Prostate gland (tissue), 2 donors: ENCODE results near the gene SYPL2. TPM values are rescaled to one million over a fixed set of nuclear protein-coding genes. Genes with fewer than 3 reads are reported as not detected.
A peak's percentile ranks its signal among the peaks of the same experiment; 100 is the strongest.

Source experiments
- DNase-seq: peaks from one replicate; pipeline ENCODE4 v3.0.0-alpha.2; 2019; ENCODE audit warnings: low spot score
- H3K27ac ChIP-seq, 2 donors: fragments of 200-600 bp; sonication (generic); 2 replicates each; pipeline ENCODE4 v1.5.1; 2017 to 2019
- H3K27me3 ChIP-seq: fragments of 200-600 bp; sonication (generic); replicated peaks from 2 replicates; pipeline ENCODE4 v1.5.1; 2019; ENCODE audit not compliant: insufficient read depth
- H3K36me3 ChIP-seq, 2 donors: fragments of 200-600 bp; sonication (generic); 1 replicate in 1 of 2; 2 replicates in 1 of 2; pipeline versions ENCODE4 v1.5.1 to v1.8.1; 2017 to 2019
- H3K4me1 ChIP-seq: fragments of 200-600 bp; sonication (generic); replicated peaks from 2 replicates; pipeline ENCODE4 v1.5.1; 2019
- H3K4me3 ChIP-seq, 2 donors: fragments of 200-600 bp; sonication (generic); 2 replicates each; pipeline ENCODE4 v1.5.1; 2017 to 2019
- H3K9me3 ChIP-seq: fragments of 200-600 bp; sonication (generic); 2 replicates; pipeline ENCODE4 v1.5.1; 2017
- POLR2A ChIP-seq: fragments of 450-650 bp; IDR thresholded peaks from one replicate; pipeline ENCODE4 v1.6.1; 2016; ENCODE audit warnings: antibody characterized with exemption, mild to moderate bottlenecking
- POLR2AphosphoS5 ChIP-seq: sonication (generic); formaldehyde crosslinking; IDR thresholded peaks from one replicate; pipeline ENCODE4 v1.6.1; 2017; ENCODE audit warnings: antibody characterized with exemption
- WGBS: methylation state at CpG from one replicate; pipeline ENCODE4 v1.1.5; 2018; 5-methylcytosine and 5-hydroxymethylcytosine counted together
- intact Hi-C: fragments of 100-400 bp; cut with DNase I; formaldehyde crosslinking; loops from one replicate; pipeline ENCODE4 v1.14.2; 2022
- total RNA-seq, 2 donors: library from RNA; depleted of rRNA; stranded (reverse); fragments of >200 nt; gene quantifications; one replicate each; pipeline ENCODE4 v1.1.0, GENCODE V29; 2016
- TF ChIP-seq, protein P1 (sequence below), 4 experiments: fragments of 200-600 bp in 2 of 4; fragments of 450-650 bp in 2 of 4; sonication (generic) in 2 of 4; IDR thresholded peaks; 1 replicate in 3 of 4; 2 replicates in 1 of 4; pipeline ENCODE4 v1.5.1; 2016 to 2019; ENCODE audit warnings: antibody characterized with exemption in 4 of 4, mild to moderate bottlenecking in 2 of 4, moderate library complexity in 2 of 4

SYPL2 gene
- total RNA-seq, 2 donors from 2014 or later = 1.3 to 48.1 TPM

DNA sequence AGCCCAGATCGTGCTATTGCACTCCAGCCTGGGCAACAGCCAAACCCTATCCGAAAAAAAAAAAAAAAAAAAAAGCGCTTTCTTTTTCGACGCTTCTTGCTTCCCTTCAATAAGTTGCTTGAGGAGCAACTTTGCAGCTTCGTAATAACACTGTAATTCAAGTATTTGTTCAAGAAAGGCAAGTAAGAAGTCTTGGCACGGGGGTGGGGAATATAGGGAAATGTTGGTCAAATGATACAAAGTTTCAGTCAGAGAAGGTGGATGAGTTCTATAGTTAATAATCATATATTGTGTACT is 39.2 kb upstream of the SYPL2 start:
- peak overlapping the region; percentile 74 to 84 for H3K4me3 ChIP-seq
- no peak for TF ChIP-seq POLR2AphosphoS5
- TF ChIP-seq, protein P1, sequence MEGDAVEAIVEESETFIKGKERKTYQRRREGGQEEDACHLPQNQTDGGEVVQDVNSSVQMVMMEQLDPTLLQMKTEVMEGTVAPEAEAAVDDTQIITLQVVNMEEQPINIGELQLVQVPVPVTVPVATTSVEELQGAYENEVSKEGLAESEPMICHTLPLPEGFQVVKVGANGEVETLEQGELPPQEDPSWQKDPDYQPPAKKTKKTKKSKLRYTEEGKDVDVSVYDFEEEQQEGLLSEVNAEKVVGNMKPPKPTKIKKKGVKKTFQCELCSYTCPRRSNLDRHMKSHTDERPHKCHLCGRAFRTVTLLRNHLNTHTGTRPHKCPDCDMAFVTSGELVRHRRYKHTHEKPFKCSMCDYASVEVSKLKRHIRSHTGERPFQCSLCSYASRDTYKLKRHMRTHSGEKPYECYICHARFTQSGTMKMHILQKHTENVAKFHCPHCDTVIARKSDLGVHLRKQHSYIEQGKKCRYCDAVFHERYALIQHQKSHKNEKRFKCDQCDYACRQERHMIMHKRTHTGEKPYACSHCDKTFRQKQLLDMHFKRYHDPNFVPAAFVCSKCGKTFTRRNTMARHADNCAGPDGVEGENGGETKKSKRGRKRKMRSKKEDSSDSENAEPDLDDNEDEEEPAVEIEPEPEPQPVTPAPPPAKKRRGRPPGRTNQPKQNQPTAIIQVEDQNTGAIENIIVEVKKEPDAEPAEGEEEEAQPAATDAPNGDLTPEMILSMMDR (IDR thresholded peaks at IDR 0.05) = no peak
- no peak for TF ChIP-seq POLR2A
- WGBS = 6% methylated on average over 7 of the region's 7 CpGs

DNA sequence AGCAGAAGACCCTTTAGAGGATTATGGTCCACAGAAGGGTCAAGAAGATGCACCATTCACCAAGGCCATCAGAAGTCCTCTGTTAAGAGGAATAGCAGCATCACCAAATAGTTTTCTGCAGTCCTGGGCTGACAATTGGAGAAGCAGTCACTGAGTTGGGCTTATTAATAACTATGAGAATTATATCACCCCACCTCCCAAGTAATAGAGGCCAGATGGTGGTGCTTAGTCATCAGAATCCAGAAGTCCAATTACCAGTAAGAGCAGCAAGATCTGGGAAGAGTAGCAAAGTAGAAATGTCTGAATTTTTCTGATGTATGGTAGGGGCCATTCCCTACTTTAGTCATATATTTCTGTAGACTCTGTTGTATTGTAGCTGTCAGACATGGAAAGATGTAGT is 34.0 kb upstream of the SYPL2 start:
- Histone ChIP-seq H3K36me3 (no peaks in the 10 kb centered on the region), H3K9me3 (no peaks in the 10 kb centered on the region), H3K27me3 (no peaks in the 10 kb centered on the region), H3K4me1 (no peaks in the 10 kb centered on the region), H3K4me3 (no peak overlapping the region), H3K27ac (no peak overlapping the region)
- DNase-seq = no peak
- intact Hi-C loops = no loop called here
- TF ChIP-seq POLR2A (no peak), POLR2AphosphoS5 (no peak)
- TF ChIP-seq, protein P1 (IDR thresholded peaks at IDR 0.05) = no peak

More for the DNA sequence above, 39.2 kb upstream of the SYPL2 start:
- Histone ChIP-seq H3K36me3 (no peaks in the 10 kb centered on the region), H3K9me3 (no peaks in the 10 kb centered on the region), H3K4me1 (peaks cover 8% of the 10 kb centered on the region), H3K27ac (no peak overlapping the region), H3K27me3 (no peaks in the 10 kb centered on the region)
- intact Hi-C loops = loop anchor here (10.0 kb wide), 1 partner anchor 108 kb away; the partner anchor contains the start of gene GPR61
- DNase-seq = no peak

DNA sequence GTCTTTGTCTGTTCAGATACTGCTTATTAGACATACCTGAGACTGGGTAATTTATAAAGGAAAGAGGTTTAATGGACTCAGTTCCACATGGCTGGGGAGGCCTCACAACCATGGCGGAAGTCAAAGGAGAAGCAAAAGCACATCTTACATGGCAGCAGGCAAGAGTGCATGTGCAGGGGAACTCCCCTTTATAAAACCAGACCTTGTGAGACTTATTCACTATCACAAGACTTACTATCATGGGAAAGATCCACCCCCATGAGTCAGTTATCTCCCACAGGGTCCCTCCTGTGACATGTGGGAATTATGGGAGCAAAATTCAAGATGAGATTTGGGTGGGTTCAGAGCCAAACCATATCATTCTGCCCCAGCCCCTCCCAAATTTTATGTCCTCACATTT is 33.0 kb upstream of the SYPL2 start:
- Histone ChIP-seq H3K36me3 (no peaks in the 10 kb centered on the region), H3K27me3 (no peaks in the 10 kb centered on the region), H3K9me3 (no peaks in the 10 kb centered on the region), H3K4me1 (no peaks in the 10 kb centered on the region), H3K27ac (no peak overlapping the region), H3K4me3 (no peak overlapping the region)
- intact Hi-C loops = no loop called here
- TF ChIP-seq, protein P1 (IDR thresholded peaks at IDR 0.05) = no peak
- no peak for TF ChIP-seq POLR2AphosphoS5
- TF ChIP-seq POLR2A = no peak
- WGBS = 81% methylated on average over 1 of the region's 1 CpG
- no peak for DNase-seq

DNA sequence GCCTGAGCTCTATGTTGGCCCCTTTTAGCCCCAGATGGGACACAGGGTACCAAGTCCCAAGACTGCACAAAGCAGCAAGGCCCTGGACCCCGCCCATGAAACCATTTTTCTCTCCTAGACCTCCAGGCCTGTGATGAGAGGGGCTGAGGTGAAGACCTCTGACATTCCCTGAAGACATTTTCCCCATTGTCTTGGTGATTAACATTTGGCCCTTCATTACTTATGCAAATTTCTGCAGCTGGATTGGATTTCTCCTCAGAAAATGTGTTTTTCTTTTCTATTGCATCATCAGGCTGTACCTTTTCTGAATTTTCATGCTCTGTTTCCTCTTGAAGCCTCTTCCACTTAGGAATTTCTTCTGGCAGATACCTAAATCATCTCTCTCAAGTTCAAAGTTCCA is 31.9 kb upstream of the SYPL2 start:
- Histone ChIP-seq H3K4me3 (no peak overlapping the region), H3K9me3 (no peaks in the 10 kb centered on the region), H3K36me3 (no peaks in the 10 kb centered on the region), H3K27me3 (no peaks in the 10 kb centered on the region), H3K4me1 (no peaks in the 10 kb centered on the region), H3K27ac (no peak overlapping the region)
- WGBS = 67% methylated on average over 1 of the region's 1 CpG
- TF ChIP-seq POLR2A (no peak), POLR2AphosphoS5 (no peak)
- TF ChIP-seq, protein P1 (IDR thresholded peaks at IDR 0.05) = no peak
- no peak for DNase-seq
- intact Hi-C loops = no loop called here

DNA sequence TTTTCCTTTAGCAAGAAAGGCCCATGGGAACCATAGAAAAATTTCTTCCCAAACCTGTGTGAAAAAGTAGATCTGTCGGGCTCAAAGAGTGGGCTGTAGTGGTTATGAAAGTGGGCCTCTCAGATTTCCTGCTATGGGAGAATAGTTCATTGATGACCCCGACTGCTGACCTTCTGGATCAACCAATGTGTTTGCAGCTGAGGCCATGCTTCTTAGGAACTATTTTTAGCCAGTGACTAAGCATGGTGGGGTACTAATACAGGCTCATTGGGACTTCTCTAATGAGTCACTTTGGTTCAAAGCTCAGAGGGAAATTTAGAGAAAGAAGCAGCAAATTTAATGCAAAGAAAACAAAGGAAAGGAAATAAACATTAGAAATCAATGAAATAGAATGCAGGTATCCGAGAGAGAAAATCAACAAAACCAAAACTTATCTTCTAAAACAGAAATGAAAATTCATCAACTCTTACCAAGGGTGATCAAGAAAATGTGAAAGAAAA is 27.5 kb upstream of the SYPL2 start:
- 77% methylated on average over 3 of the region's 3 CpGs for WGBS
- DNase-seq = no peak
- no peaks in the 10 kb centered on the region for H3K9me3 ChIP-seq
- no peak overlapping the region for H3K4me3 ChIP-seq
- H3K27ac ChIP-seq = no peak overlapping the region
- no peaks in the 10 kb centered on the region for H3K36me3 ChIP-seq
- intact Hi-C loops = no loop called here
- no peaks in the 10 kb centered on the region for H3K27me3 ChIP-seq
- TF ChIP-seq POLR2AphosphoS5 = no peak
- no peak for TF ChIP-seq POLR2A
- TF ChIP-seq, protein P1 (IDR thresholded peaks at IDR 0.05) = no peak
- H3K4me1 ChIP-seq = no peaks in the 10 kb centered on the region
